ENCODE results near the gene RABGAP1. TPM values are rescaled to one million over a fixed set of nuclear protein-coding genes. Genes with fewer than 3 reads are reported as not detected.

Gene RABGAP1
- total and polyA plus RNA-seq, 10 of the 15 experiments (the other 5 are each of a cell fraction or from before 2014, with no cell fraction given), result 2.6 to 31.6 (median 12.5) TPM

DNA sequence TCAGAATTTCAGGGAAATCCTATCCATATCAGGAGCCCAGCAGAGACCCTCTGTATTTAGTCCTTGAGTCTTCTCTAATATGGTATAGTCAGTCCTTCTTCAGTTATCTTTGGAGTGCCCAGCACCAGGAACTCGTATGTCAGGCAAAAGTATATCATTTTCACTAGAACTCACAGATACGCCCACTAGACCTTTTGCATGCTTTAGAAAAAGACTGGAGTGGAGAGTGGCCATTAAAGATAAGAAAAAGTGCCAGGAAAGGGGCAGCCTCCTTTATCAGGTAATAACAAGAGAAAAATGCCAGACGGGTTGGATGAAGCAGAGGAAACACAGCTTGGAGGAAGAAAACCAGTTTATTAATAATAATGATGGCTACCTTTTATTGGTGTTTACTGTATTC, 156.2 kb downstream of the RABGAP1 start (continued):
- no peak for TF ChIP-seq NFXL1 (IDR thresholded peaks at IDR 0.05; ENCODE audit: borderline replicate concordance)
- no peak for TF ChIP-seq MEF2A (IDR thresholded peaks at IDR 0.05; ENCODE audit: insufficient read depth, low read depth, low read length)
- no peak for TF ChIP-seq MTA3 (IDR thresholded peaks at IDR 0.05; ENCODE audit: borderline replicate concordance, low read length)
- no peak for TF ChIP-seq FOXK2 (IDR thresholded peaks at IDR 0.05)
- no peak for TF ChIP-seq IKZF1 (conservative IDR thresholded peaks at IDR 0.05)

- no peaks in the 10 kb centered on the region; the same call in 1 of the 2 replicates for H3K79me2 ChIP-seq (ENCODE audit: control insufficient read depth, insufficient read depth, low read length)
- H2AFZ ChIP-seq (ENCODE audit: control insufficient read depth, low read depth, low read length), result no peak overlapping the region
- no peak for DNase-seq (ENCODE audit: low read depth, low spot score)
- RAD21 ChIA-PET (ENCODE audit: unreplicated experiment), result no interaction called here
- CTCF ChIA-PET, result interaction anchor here (1.6 kb wide), 1 partner anchor 128 kb away, joined by 5 read pairs; no protein-coding TSS in a partner anchor
- POLR2A ChIA-PET, result no interaction called here
- no peaks in the 10 kb centered on the region for H3K9me3 ChIP-seq (replicated peaks; ENCODE audit: control insufficient read depth, insufficient read depth, low read length)
- SMC1A ChIA-PET (ENCODE audit: uncharacterized antibody, unreplicated experiment), result interaction anchor here (1.1 to 1.5 kb wide), 3 partner anchors 10 to 127 kb away, joined by 3 to 5 read pairs (median 4); no protein-coding TSS in a partner anchor
- intact Hi-C loops (cut with micrococcal nuclease; ENCODE audit: unreplicated experiment), result no loop called here
- H3K27ac ChIP-seq (ENCODE audit: control insufficient read depth, insufficient read depth), result no peak overlapping the region
- H3K27me3 ChIP-seq (replicated peaks in 1 of 2; ENCODE audit: control insufficient read depth in 2 of 2, insufficient read depth in 2 of 2, low read length in 1 of 2), result no peaks in the 10 kb centered on the region
- no peak overlapping the region for H3K9ac ChIP-seq (ENCODE audit: control insufficient read depth, insufficient read depth, low read length)
- H4K20me1 ChIP-seq (ENCODE audit: control insufficient read depth, insufficient read depth), result no peaks in the 10 kb centered on the region
- no peak for ATAC-seq
- in situ Hi-C loops (cut with MboI), result no loop called here
- 100% methylated on average over 3 of the region's 3 CpGs for WGBS (ENCODE audit: insufficient coverage, insufficient replicate concordance, low lambda C conversion rate, missing lambda C conversion rate)
- FAIRE-seq, result no peak
- BruUV-seq (replicated peaks), result no TSS peak
- peaks cover 4 to 27% of the 10 kb centered on the region in 2 experiments for H3K36me3 ChIP-seq (ENCODE audit: control insufficient read depth in 2 of 2, insufficient read depth in 2 of 2, low read length in 1 of 2)
- H3K4me3 ChIP-seq, result no peak overlapping the region
- H3K4me2 ChIP-seq (ENCODE audit: control insufficient read depth, insufficient read depth), result no peak overlapping the region
- peaks cover 8% of the 10 kb centered on the region for H3K4me1 ChIP-seq (ENCODE audit: control insufficient read depth, insufficient read depth, low read length)
- TF ChIP-seq STAT3 (IDR thresholded peaks at IDR 0.05; ENCODE audit: low read depth, low read length) (no peak), EZH2 (IDR thresholded peaks at IDR 0.05; ENCODE audit: borderline replicate concordance, control insufficient read depth, low read depth, low read length) (no peak), HDAC6 (IDR thresholded peaks at IDR 0.05; ENCODE audit: unreplicated experiment) (no peak), CREM (IDR thresholded peaks at IDR 0.05; ENCODE audit: low read depth) (no peak), CREB1 (IDR thresholded peaks at IDR 0.05; ENCODE audit: low read depth) (no peak), MYB (IDR thresholded peaks at IDR 0.05; ENCODE audit: borderline replicate concordance, low read depth, low read length) (no peak), BRCA1 (IDR thresholded peaks at IDR 0.05; ENCODE audit: low read depth, low read length) (no peak), IKZF2 (IDR thresholded peaks at IDR 0.05) (no peak), IKZF1 (conservative IDR thresholded peaks at IDR 0.05) (no peak), ZNF217 (IDR thresholded peaks at IDR 0.05) (no peak)
- TF ChIP-seq, protein P1, sequence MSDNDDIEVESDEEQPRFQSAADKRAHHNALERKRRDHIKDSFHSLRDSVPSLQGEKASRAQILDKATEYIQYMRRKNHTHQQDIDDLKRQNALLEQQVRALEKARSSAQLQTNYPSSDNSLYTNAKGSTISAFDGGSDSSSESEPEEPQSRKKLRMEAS (IDR thresholded peaks at IDR 0.05; ENCODE audit: low read depth, low read length), result no peak
- TF ChIP-seq, protein P2, sequence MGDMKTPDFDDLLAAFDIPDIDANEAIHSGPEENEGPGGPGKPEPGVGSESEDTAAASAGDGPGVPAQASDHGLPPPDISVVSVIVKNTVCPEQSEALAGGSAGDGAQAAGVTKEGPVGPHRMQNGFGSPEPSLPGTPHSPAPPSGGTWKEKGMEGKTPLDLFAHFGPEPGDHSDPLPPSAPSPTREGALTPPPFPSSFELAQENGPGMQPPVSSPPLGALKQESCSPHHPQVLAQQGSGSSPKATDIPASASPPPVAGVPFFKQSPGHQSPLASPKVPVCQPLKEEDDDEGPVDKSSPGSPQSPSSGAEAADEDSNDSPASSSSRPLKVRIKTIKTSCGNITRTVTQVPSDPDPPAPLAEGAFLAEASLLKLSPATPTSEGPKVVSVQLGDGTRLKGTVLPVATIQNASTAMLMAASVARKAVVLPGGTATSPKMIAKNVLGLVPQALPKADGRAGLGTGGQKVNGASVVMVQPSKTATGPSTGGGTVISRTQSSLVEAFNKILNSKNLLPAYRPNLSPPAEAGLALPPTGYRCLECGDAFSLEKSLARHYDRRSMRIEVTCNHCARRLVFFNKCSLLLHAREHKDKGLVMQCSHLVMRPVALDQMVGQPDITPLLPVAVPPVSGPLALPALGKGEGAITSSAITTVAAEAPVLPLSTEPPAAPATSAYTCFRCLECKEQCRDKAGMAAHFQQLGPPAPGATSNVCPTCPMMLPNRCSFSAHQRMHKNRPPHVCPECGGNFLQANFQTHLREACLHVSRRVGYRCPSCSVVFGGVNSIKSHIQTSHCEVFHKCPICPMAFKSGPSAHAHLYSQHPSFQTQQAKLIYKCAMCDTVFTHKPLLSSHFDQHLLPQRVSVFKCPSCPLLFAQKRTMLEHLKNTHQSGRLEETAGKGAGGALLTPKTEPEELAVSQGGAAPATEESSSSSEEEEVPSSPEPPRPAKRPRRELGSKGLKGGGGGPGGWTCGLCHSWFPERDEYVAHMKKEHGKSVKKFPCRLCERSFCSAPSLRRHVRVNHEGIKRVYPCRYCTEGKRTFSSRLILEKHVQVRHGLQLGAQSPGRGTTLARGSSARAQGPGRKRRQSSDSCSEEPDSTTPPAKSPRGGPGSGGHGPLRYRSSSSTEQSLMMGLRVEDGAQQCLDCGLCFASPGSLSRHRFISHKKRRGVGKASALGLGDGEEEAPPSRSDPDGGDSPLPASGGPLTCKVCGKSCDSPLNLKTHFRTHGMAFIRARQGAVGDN (IDR thresholded peaks at IDR 0.05), result no peak
- TF ChIP-seq, protein P3, sequence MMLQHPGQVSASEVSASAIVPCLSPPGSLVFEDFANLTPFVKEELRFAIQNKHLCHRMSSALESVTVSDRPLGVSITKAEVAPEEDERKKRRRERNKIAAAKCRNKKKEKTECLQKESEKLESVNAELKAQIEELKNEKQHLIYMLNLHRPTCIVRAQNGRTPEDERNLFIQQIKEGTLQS (IDR thresholded peaks at IDR 0.05; ENCODE audit: borderline replicate concordance, extremely low read depth, low read depth, low read length), result no peak
These were observed 156.7 kb downstream of the RABGAP1 start for GRCh38 chr9:123097430-123098095.
